ENCODE data around the gene VPS13C.

The VPS13C gene

DNA sequence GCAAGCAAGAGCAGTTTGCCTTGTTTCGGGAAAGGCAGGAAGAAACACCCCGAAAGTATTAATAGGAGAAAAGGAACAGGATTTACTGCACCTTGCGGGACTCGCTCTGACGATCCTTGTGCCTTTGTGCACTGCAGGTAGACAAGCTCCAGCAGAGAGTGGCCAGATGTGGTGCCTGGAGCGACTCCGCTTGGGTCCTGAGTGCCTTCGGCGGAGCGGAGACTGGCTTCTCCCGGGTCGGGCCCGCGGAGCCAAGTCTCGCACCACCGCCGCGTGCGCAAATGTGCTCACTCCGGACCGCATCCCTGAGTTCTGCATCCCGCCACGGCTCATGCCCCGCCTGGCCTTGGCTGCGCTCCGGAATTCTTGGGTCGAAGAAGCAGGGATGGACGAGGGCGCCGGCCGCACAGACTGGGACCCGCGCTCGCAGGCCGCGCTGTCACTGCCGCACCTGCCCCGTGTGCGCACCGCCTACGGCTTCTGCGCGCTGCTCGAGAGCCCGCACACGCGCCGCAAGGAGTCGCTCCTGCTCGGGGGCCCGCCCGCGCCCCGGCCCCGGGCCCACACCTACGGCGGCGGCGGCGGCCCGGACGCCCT, 7.3 kb upstream of the VPS13C start:
- Histone ChIP-seq H3K9ac (ENCODE audit: low read depth, low read length, poor library complexity, severe bottlenecking) (no peak overlapping the region), H2AFZ (ENCODE audit: low read length) (no peak overlapping the region), H3K4me2 (ENCODE audit: low read depth, low read length, poor library complexity, severe bottlenecking) (no peak overlapping the region), H3K9me2 (replicated peaks; ENCODE audit: low read depth, low read length) (no peaks in the 10 kb centered on the region), H3K4me1 (ENCODE audit: insufficient read depth, low read length, poor library complexity, severe bottlenecking) (no peaks in the 10 kb centered on the region), H3F3A (ENCODE audit: low read depth) (no peaks in the 10 kb centered on the region), H3K79me2 (ENCODE audit: insufficient read depth, low read length) (no peaks in the 10 kb centered on the region), H3K9me3 (ENCODE audit: insufficient read depth, low read depth, low read length) (no peaks in the 10 kb centered on the region), H4K20me1 (ENCODE audit: insufficient read depth, low read length, poor library complexity, severe bottlenecking) (no peaks in the 10 kb centered on the region), H3K4me3 (ENCODE audit: low read length, poor library complexity, severe bottlenecking) (no peak overlapping the region), H3K27me3 (ENCODE audit: insufficient read depth, low read length, poor library complexity, severe bottlenecking) (no peaks in the 10 kb centered on the region), H3K36me3 (ENCODE audit: insufficient read depth, low read length) (no peaks in the 10 kb centered on the region)
- no peak for TF ChIP-seq EZH2phosphoT487 (IDR thresholded peaks at IDR 0.05; ENCODE audit: borderline replicate concordance)
- no peak for TF ChIP-seq CTCF (conservative IDR thresholded peaks at IDR 0.05; ENCODE audit: low read length)

- no peak within 1 kb of the TSS for H3K9ac ChIP-seq (ENCODE audit: low read depth, low read length, poor library complexity, severe bottlenecking)
Observed at GRCh38 chr15:62066663-62067447, 6.6 kb upstream of the VPS13C start, which contains the start of gene C2CD4A. Gene C2CD4A (plus strand): TSS chr15:62066977. CDS start chr15:62067614, 637 bp downstream.

More at GRCh38 chr15:62066663-62067447, 6.6 kb upstream of the VPS13C start, which contains the start of gene C2CD4A:
- Histone ChIP-seq H3F3A (ENCODE audit: low read depth) (no peaks in the 10 kb centered on the region), H3K4me2 (ENCODE audit: low read depth, low read length, poor library complexity, severe bottlenecking) (no peak within 1 kb of the TSS), H3K9me2 (replicated peaks; ENCODE audit: low read depth, low read length) (no peaks in the 10 kb centered on the region), H2AFZ (ENCODE audit: low read length) (no peak within 1 kb of the TSS), H3K27me3 (ENCODE audit: insufficient read depth, low read length, poor library complexity, severe bottlenecking) (no peaks in the 10 kb centered on the region), H3K9me3 (ENCODE audit: insufficient read depth, low read depth, low read length) (no peaks in the 10 kb centered on the region), H3K79me2 (ENCODE audit: insufficient read depth, low read length) (no peaks in the 10 kb centered on the region), H3K36me3 (ENCODE audit: insufficient read depth, low read length) (no peaks in the 10 kb centered on the region), H3K4me1 (ENCODE audit: insufficient read depth, low read length, poor library complexity, severe bottlenecking) (no peaks in the 10 kb centered on the region), H4K20me1 (ENCODE audit: insufficient read depth, low read length, poor library complexity, severe bottlenecking) (no peaks in the 10 kb centered on the region), H3K4me3 (ENCODE audit: low read length, poor library complexity, severe bottlenecking) (no peak within 1 kb of the TSS)
- no peak for TF ChIP-seq EZH2phosphoT487 (IDR thresholded peaks at IDR 0.05; ENCODE audit: borderline replicate concordance)
- TF ChIP-seq CTCF (conservative IDR thresholded peaks at IDR 0.05; ENCODE audit: low read length): no peak
